ENCODE data around the gene CHAD.

CHAD gene

DNA sequence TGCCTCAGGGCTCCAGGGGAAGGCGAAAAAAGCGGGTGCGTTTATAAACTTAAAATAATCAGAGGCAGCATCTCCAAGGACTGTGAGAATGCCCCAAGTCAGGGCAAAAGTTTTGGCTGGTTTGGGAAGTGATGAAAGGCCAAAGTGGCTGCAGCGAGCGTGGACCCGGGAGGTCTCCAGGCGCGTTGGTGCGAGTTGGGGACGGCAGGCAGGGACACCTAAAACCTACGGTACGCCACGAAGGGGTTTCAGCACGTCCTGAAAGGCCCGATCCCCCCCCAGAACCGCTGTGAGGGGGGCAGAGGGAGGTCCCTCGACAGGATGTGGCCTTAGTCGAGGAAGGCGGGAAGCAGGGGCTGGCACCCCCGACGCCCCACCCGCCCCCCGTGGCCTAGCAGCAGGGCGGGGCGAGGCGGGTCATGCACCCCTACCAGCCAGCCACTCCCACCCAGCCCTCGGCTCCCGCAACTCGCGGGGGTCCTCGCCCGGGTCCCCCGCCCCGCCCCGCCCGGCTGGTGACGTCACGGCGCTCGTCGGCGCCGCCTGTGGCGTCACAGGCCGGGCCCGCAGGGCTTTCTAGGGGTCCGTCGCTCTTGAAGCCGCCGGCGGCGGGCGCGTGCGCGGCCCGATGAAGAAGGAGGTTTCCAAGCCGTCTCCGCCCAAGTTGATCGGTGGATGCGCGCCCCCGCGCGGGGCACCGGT lies 39.3 kb upstream of the CHAD start, which contains the start of gene MYCBPAP:
MYCBPAP (plus strand) TSS at position 569 of the 702 bp plus-strand sequence. CDS start 236 bp downstream, outside the sequence.
- Histone ChIP-seq H3K4me3 (ENCODE audit: low read depth in 1 of 2, low read length in 2 of 2) (peak within 1 kb of the TSS; percentile 59 to 70), H3K9ac (ENCODE audit: low read depth in 1 of 2, low read length in 2 of 2) (peak within 1 kb of the TSS; percentile 35 to 59), H3K4me1 (ENCODE audit: control insufficient read depth in 1 of 2, insufficient read depth in 2 of 2, low read length in 2 of 2) (peaks cover 28 to 43% of the 10 kb centered on the region in 2 donors), H3K9me3 (ENCODE audit: control insufficient read depth in 1 of 2, low read length in 2 of 2) (no peaks in the 10 kb centered on the region), H3K27me3 (ENCODE audit: control insufficient read depth in 1 of 2, insufficient read depth in 2 of 2, low read length in 2 of 2) (no peaks in the 10 kb centered on the region), H3K36me3 (ENCODE audit: control insufficient read depth in 1 of 2, insufficient read depth in 2 of 2, low read length in 2 of 2) (no peaks in the 10 kb centered on the region), H3K27ac (ENCODE audit: low read depth, low read length) (peak within 1 kb of the TSS; percentile 50)

DNA sequence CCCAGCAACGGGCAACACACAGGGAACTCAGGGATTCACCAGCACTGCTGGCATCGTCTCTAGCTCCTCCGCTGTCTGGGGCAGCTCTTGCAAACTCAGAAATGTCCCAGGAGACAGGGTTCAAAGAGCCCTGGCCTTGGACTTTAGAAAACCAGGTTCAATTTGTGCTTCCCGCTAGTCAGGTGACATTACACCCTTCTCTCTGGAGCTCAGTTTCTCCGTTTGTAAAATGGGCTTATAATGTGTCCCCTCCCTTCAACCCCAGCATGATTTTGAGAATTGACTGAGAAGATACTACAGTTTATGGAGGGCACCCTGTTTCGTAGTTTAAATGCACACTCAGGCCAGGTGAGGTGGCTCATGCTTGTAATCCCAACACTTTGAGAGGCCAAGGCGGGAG lies 37.6 kb upstream of the CHAD start:
- no peaks in the 10 kb centered on the region for H3K27me3 ChIP-seq (ENCODE audit: control insufficient read depth in 1 of 2, insufficient read depth in 2 of 2, low read length in 2 of 2)
- H3K36me3 ChIP-seq (ENCODE audit: control insufficient read depth in 1 of 2, insufficient read depth in 2 of 2, low read length in 2 of 2): no peaks in the 10 kb centered on the region
- no peak overlapping the region for H3K4me3 ChIP-seq (ENCODE audit: low read depth in 1 of 2, low read length in 2 of 2)
- peaks cover 23 to 37% of the 10 kb centered on the region in 2 donors for H3K4me1 ChIP-seq (ENCODE audit: control insufficient read depth in 1 of 2, insufficient read depth in 2 of 2, low read length in 2 of 2)
- no peak overlapping the region for H3K27ac ChIP-seq (ENCODE audit: low read depth, low read length)
- H3K9ac ChIP-seq (ENCODE audit: low read depth in 1 of 2, low read length in 2 of 2): no peak overlapping the region
- no peaks in the 10 kb centered on the region for H3K9me3 ChIP-seq (ENCODE audit: control insufficient read depth in 1 of 2, low read length in 2 of 2)

DNA sequence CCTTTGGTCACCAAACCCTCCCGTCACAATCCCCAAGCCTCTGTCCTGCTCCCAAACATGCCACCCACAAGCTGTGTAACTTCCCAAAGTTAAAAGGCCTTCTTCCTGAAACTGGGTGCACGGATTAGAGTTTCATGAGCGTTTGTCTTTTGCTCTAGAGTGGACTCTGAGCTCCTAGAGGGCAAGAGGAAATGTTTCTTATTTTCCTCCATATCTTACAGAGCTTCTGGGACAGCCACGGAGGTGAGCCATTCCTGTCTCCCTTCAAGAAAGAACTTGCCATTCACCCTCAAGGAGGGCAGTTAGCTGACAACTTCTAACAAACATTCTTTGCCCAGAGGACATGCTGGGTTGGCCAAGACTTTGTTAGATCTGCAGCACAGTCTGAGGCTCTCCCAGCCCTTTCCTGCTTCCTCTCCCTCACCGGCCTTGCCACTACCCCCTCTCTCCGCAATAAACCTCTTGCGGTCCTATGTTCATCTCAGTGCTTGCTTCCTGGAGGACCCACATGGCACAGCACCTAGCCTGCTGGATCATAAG lies 37.0 kb upstream of the CHAD start:
- Histone ChIP-seq H3K27ac (ENCODE audit: low read depth, low read length) (no peak overlapping the region), H3K9ac (ENCODE audit: low read depth in 1 of 2, low read length in 2 of 2) (peak overlapping the region in 1 of 2 donors; percentile 22), H3K4me3 (ENCODE audit: low read depth in 1 of 2, low read length in 2 of 2) (no peak overlapping the region), H3K9me3 (ENCODE audit: control insufficient read depth in 1 of 2, low read length in 2 of 2) (no peaks in the 10 kb centered on the region), H3K36me3 (ENCODE audit: control insufficient read depth in 1 of 2, insufficient read depth in 2 of 2, low read length in 2 of 2) (no peaks in the 10 kb centered on the region), H3K27me3 (ENCODE audit: control insufficient read depth in 1 of 2, insufficient read depth in 2 of 2, low read length in 2 of 2) (no peaks in the 10 kb centered on the region), H3K4me1 (ENCODE audit: control insufficient read depth in 1 of 2, insufficient read depth in 2 of 2, low read length in 2 of 2) (peaks cover 23 to 32% of the 10 kb centered on the region in 2 donors)

DNA sequence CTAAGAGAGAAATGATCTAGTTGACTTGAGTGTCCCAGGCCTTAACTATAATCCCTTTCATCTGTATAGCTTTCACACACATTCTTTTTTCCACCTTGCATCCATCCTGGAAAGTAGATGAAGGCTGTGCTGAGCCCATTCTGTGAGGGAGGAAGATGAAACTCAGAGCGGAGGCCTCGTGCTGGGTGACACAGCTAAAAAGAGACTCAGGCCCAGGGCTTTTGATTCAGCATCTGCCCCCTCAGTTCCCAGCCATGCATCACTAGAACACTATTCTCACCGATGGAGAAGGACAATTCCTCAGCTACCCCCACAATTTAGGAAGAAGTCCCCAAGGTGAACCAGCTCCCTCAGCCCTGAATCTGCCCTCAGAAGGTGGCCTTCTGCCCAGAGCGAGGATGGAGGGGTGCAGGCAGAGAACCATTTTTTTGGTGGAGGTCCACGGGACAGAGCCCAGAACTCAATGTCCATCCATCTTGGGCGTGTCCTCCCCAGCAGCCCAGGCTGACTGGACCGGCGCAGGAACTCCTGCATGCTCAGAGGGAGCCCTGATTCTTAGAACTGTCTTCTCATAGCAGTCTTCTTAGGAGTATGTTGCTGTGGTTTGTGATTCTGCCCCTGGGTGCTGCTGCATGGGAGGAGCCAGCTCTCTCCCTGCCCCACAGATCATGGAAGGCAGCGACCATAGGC lies 33.8 kb upstream of the CHAD start:
- no peaks in the 10 kb centered on the region for H3K36me3 ChIP-seq (ENCODE audit: control insufficient read depth in 1 of 2, insufficient read depth in 2 of 2, low read length in 2 of 2)
- peaks cover 24 to 32% of the 10 kb centered on the region in 2 donors for H3K4me1 ChIP-seq (ENCODE audit: control insufficient read depth in 1 of 2, insufficient read depth in 2 of 2, low read length in 2 of 2)
- no peak overlapping the region for H3K9ac ChIP-seq (ENCODE audit: low read depth in 1 of 2, low read length in 2 of 2)
- H3K27me3 ChIP-seq (ENCODE audit: control insufficient read depth in 1 of 2, insufficient read depth in 2 of 2, low read length in 2 of 2): no peaks in the 10 kb centered on the region
- H3K27ac ChIP-seq (ENCODE audit: low read depth, low read length): no peak overlapping the region
- H3K9me3 ChIP-seq (ENCODE audit: control insufficient read depth in 1 of 2, low read length in 2 of 2): no peaks in the 10 kb centered on the region
- no peak overlapping the region for H3K4me3 ChIP-seq (ENCODE audit: low read depth in 1 of 2, low read length in 2 of 2)

DNA sequence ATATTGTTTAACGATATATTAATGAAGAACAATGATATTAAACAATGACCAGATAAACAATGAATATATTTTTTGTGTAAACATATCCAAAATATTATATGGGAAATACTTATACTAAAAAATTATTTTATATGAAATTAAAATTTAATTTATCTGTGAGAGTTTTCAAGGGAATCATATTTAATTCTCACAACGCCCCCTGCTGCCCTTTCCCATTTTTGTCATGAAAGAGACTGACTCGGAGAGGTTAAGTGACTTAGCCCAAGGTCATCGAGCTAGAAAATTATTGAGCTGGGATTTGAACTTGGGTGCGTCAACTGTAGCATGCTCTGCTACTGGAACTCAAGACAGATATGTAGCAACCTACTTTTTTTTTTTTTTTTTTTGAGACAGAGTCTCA lies 32.4 kb upstream of the CHAD start:
- no peaks in the 10 kb centered on the region for H3K36me3 ChIP-seq (ENCODE audit: control insufficient read depth in 1 of 2, insufficient read depth in 2 of 2, low read length in 2 of 2)
- H3K9ac ChIP-seq (ENCODE audit: low read depth in 1 of 2, low read length in 2 of 2): no peak overlapping the region
- peaks cover 23 to 29% of the 10 kb centered on the region in 2 donors for H3K4me1 ChIP-seq (ENCODE audit: control insufficient read depth in 1 of 2, insufficient read depth in 2 of 2, low read length in 2 of 2)
- H3K27me3 ChIP-seq (ENCODE audit: control insufficient read depth in 1 of 2, insufficient read depth in 2 of 2, low read length in 2 of 2): no peaks in the 10 kb centered on the region
- no peaks in the 10 kb centered on the region for H3K9me3 ChIP-seq (ENCODE audit: control insufficient read depth in 1 of 2, low read length in 2 of 2)
- no peak overlapping the region for H3K27ac ChIP-seq (ENCODE audit: low read depth, low read length)
- H3K4me3 ChIP-seq (ENCODE audit: low read depth in 1 of 2, low read length in 2 of 2): no peak overlapping the region

DNA sequence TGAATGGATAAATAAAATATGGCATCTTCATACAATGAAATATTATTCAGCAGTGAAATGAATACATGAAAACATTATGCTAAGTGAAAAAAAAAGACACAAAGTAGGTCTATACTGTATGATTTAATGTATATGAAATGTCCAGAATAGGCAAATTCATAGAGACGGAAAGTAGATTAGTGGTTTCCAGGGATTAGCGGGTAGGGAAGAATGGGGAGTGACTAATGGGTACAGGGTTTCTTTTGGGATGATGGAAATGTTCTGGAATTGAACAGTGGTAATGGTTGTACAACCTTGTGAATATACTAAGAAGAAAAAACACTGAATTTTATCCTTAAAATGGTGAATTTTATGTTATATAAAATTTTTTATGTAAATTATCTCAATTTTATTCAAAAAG lies 31.0 kb upstream of the CHAD start:
- H3K4me1 ChIP-seq (ENCODE audit: control insufficient read depth in 1 of 2, insufficient read depth in 2 of 2, low read length in 2 of 2): peaks cover 14 to 20% of the 10 kb centered on the region in 2 donors
- no peaks in the 10 kb centered on the region for H3K27me3 ChIP-seq (ENCODE audit: control insufficient read depth in 1 of 2, insufficient read depth in 2 of 2, low read length in 2 of 2)
- no peak overlapping the region for H3K4me3 ChIP-seq (ENCODE audit: low read depth in 1 of 2, low read length in 2 of 2)

DNA sequence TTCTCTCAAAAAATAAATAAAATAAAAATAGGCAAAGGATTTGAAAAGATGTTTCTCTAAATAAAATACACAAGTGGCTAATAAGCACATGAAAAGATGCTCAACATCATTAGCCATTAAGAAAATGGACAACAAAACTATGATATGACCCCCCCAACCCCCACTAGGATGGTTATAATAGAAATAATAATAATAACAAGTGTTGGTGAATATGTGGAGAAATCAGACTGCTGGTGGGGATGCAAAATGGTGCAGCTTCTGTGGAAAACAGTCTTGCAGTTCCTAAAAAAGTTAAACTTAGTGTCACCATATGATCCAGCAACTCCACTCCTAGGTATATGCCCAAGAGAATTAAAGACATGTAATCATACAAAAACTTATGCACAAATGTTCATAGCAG lies 30.6 kb upstream of the CHAD start:
- no peak overlapping the region for H3K4me3 ChIP-seq (ENCODE audit: low read depth in 1 of 2, low read length in 2 of 2)
- no peaks in the 10 kb centered on the region for H3K27me3 ChIP-seq (ENCODE audit: control insufficient read depth in 1 of 2, insufficient read depth in 2 of 2, low read length in 2 of 2)
- no peak overlapping the region for H3K27ac ChIP-seq (ENCODE audit: low read depth, low read length)
- no peaks in the 10 kb centered on the region for H3K36me3 ChIP-seq (ENCODE audit: control insufficient read depth in 1 of 2, insufficient read depth in 2 of 2, low read length in 2 of 2)
- no peak overlapping the region for H3K9ac ChIP-seq (ENCODE audit: low read depth in 1 of 2, low read length in 2 of 2)
- peaks cover 14 to 16% of the 10 kb centered on the region in 2 donors for H3K4me1 ChIP-seq (ENCODE audit: control insufficient read depth in 1 of 2, insufficient read depth in 2 of 2, low read length in 2 of 2)
- no peaks in the 10 kb centered on the region for H3K9me3 ChIP-seq (ENCODE audit: control insufficient read depth in 1 of 2, low read length in 2 of 2)

More for the DNA sequence above, 31.0 kb upstream of the CHAD start:
- H3K36me3 ChIP-seq (ENCODE audit: control insufficient read depth in 1 of 2, insufficient read depth in 2 of 2, low read length in 2 of 2): no peaks in the 10 kb centered on the region
- H3K27ac ChIP-seq (ENCODE audit: low read depth, low read length): no peak overlapping the region
- H3K9me3 ChIP-seq (ENCODE audit: control insufficient read depth in 1 of 2, low read length in 2 of 2): no peaks in the 10 kb centered on the region
- H3K9ac ChIP-seq (ENCODE audit: low read depth in 1 of 2, low read length in 2 of 2): no peak overlapping the region

DNA sequence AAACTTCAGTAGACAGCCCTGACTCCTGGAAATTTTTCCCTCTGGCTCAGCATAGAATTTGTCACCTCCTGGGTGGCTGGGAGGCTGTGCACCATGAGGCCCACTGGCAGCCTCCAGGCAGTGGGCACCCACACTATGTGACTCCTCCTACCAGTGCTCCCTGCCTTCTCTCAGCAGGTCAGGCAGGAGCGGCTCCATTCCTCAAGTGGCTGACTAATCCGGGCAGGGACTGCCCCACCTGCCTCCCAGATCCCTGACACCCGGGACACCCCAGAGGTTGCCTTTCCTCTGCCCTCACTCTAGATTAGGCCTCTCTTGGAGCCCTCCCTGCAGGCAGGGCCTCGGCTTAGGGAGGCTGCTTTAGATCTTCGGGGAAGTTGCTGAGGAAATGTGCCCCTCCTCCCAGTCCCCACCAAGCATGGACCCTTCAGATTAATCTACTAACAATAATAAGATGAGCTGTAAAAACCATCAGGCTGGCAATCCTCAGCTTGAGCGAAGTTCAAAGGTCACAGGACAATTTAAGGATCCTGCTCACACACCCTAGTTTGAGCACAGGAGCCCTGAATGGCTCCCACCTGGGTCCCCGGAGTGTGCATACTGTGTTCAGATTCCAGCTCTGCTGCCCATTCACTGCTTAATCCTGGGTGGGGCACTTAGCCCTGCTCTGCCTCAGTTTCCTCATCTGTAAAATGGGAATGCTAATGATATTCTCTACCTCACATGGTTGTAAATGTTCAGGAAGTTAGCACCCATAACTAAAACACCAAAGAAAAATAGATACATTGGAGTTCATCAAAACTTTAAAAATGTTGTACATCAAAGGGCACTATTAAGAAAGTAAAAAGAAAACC lies 29.6 kb upstream of the CHAD start:
- Histone ChIP-seq H3K36me3 (ENCODE audit: control insufficient read depth in 1 of 2, insufficient read depth in 2 of 2, low read length in 2 of 2) (no peaks in the 10 kb centered on the region), H3K27me3 (ENCODE audit: control insufficient read depth in 1 of 2, insufficient read depth in 2 of 2, low read length in 2 of 2) (no peaks in the 10 kb centered on the region), H3K9me3 (ENCODE audit: control insufficient read depth in 1 of 2, low read length in 2 of 2) (no peaks in the 10 kb centered on the region), H3K4me3 (ENCODE audit: low read depth in 1 of 2, low read length in 2 of 2) (no peak overlapping the region), H3K4me1 (ENCODE audit: control insufficient read depth in 1 of 2, insufficient read depth in 2 of 2, low read length in 2 of 2) (peaks cover 8 to 9% of the 10 kb centered on the region in 2 donors), H3K27ac (ENCODE audit: low read depth, low read length) (no peak overlapping the region), H3K9ac (ENCODE audit: low read depth in 1 of 2, low read length in 2 of 2) (no peak overlapping the region)

DNA sequence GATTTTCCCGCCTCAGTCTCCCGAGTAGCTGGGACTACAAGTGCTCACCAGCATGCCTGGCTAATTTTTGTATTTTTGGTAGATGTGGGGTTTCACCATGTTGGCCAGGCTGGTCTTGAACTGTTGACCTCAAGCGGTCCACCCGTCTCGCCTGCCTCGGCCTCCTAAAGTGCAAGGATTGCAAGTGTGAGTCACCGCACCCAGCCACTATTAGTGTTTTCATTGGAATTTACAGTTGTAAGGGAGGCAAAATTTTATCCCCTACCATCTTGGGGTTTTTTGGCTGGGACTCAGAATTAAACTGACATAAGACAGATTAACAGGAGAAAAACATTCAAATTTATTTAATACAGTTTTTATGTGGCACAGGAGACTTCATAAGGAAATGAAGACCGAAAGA lies 27.2 kb upstream of the CHAD start:
- Histone ChIP-seq H3K4me1 (ENCODE audit: control insufficient read depth in 1 of 2, insufficient read depth in 2 of 2, low read length in 2 of 2) (peaks cover 8 to 9% of the 10 kb centered on the region in 2 donors), H3K9me3 (ENCODE audit: control insufficient read depth in 1 of 2, low read length in 2 of 2) (no peaks in the 10 kb centered on the region), H3K36me3 (ENCODE audit: control insufficient read depth in 1 of 2, insufficient read depth in 2 of 2, low read length in 2 of 2) (no peaks in the 10 kb centered on the region), H3K27me3 (ENCODE audit: control insufficient read depth in 1 of 2, insufficient read depth in 2 of 2, low read length in 2 of 2) (no peaks in the 10 kb centered on the region), H3K4me3 (ENCODE audit: low read depth in 1 of 2, low read length in 2 of 2) (no peak overlapping the region), H3K9ac (ENCODE audit: low read depth in 1 of 2, low read length in 2 of 2) (no peak overlapping the region), H3K27ac (ENCODE audit: low read depth, low read length) (no peak overlapping the region)

Data from duodenal mucosa (tissue), 2 donors.